NCI-H748 (cell line): Measurements from ENCODE around the gene KCNJ11.

Experiments
- DNase-seq: peaks from one replicate; lab custom pipeline; 2025; ENCODE audit not compliant: unreplicated experiment; lab: John Stamatoyannopoulos, UW

Gene KCNJ11

DNA sequence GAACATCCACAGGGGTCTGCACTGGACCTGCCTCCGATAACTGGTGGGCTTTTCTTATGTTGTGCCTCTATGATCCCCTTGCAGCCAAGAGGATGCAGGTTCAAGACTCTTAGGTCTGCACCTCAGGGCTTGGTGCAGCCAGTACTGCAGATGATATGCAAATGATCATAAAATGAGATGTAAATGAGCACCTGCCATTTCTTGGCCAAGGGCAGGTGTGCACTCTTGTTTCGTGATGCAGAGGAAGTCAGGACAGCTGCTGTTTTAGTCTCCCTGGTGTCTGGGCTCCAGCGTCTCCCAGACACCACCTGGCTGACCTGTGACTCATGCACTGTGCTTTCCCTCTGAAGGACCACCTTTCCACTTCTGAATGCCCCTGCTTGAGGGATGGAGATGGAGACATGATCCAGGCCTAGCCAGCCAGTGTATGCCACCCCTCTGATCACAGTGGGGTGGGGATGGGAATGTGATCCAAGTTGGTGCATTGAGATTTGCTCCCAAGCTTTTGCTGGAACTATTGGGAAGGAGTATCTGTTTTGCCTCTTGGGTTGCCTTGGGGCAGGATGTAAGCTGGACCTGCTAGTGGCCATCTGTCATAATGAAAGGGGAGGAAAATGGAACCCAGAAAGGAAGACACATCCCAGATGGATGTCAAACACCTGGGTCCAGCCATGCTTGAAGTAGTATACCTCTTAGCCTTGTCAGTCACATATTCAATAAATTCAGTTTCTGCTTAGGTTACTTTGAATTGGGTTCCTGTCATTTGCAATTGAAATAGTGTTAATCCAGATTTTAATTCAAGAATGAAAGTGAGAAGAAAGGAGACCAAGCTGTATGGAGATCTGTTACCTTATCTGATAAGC lies 3.3 kb upstream of the KCNJ11 start:
- DNase-seq, result peak; percentile 85

DNA sequence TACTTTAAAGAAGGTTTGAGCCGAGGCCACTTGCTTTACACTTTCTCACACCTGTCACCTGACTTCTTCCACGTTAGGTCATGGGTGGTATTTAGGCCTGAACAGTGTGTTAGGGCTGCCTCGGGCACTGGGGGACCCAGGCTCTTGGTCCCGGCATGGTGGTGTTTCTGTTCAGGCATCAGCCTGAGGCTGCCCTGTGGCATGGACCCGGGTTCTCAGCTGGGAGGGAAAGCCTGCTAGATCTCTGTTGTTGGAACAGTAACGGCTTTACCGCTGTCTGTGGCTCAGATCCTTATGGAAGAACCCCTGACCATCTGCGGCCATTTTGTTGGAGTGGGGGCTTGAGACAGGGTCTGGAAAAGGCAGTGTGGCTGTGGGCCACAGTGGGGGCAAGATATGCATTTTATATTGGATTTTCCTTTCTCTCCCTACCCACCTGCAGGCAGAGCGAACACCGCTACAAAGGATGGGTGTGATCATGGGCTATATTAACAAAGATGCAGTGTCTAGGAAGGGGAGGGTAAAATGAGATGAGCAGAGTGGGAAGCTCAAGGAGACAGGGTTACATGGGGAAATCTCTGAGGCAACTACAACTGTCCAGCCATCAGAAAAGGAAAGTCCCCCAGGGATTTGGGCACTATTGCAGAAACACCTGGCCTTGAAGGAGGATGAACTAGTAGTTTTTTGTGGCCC lies 1.6 kb upstream of the KCNJ11 start:
- peak; percentile 57 for DNase-seq

DNA sequence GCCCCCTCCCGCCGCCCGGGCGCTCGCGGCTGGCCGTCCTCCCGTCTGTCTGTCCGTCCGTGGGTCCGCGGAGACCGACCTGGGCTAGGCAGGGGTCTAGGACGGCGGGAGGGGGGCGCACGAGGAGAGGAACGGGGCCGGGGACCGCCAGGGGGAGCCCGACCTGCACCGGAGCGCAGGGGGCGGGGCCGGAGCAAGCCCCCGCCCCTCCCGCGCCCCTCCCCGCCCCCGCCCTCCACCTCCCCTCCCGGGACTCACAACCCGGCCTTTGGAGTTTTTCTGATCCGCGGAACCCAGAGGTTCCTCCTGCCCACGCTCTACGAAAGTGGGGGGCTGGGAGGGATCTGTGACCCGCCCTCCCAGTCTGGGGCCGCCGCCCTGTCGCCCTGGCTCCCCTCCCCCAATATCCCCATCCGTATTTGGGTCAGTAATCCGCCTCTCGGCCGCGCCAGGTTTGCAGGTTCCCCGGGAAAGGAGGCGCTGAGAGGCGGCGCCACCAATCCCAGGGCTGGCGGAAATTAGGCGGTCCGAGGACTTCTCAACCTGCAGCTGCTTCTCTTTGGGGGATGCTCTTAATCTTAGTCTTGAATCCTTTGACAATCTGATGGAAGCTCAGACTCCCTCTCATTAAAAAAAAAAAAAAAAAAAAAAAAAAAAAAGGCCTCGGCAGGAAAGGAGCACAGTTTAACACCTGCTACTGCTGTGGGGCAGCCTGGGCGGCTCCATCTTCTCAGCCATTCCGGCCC lies 925 bp upstream of the KCNJ11 start:
- DNase-seq, result peak; percentile 87

DNA sequence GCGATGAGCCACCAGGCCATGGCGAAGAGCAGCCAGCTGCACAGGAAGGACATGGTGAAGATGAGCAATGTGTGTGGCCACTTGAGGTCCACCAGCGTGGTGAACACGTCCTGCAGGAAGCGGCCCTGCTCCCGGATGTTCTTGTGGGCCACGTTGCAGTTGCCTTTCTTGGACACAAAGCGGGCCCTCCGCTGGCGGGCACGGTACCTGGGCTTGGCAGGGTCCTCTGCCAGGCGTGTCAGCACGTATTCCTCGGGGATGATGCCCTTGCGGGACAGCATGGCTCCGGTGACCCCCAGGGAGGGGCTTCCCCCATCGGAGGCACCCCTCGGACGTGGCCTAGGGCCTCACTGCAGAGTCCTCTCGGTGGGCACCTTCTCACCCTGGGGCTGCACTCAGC lies 648 bp downstream of the KCNJ11 start:
- no peak for DNase-seq

DNA sequence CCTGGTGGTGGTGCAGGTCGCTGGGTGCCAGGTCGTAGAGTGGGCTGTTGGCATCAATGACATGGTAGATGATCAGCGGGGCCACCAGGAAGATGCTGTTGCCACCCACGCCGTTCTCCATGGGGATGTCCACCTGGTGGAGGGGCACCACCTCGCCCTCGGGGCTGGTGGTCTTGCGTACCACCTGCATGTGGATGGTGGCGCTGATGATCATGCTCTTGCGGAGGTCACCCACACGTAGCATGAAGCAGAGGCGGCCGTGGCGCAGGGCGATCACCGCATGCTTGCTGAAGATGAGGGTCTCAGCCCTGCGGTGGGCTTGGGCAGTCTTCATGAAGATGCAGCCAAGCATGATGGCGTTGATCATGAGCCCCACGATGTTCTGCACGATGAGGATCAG lies 1.2 kb downstream of the KCNJ11 start:
- no peak for DNase-seq

DNA sequence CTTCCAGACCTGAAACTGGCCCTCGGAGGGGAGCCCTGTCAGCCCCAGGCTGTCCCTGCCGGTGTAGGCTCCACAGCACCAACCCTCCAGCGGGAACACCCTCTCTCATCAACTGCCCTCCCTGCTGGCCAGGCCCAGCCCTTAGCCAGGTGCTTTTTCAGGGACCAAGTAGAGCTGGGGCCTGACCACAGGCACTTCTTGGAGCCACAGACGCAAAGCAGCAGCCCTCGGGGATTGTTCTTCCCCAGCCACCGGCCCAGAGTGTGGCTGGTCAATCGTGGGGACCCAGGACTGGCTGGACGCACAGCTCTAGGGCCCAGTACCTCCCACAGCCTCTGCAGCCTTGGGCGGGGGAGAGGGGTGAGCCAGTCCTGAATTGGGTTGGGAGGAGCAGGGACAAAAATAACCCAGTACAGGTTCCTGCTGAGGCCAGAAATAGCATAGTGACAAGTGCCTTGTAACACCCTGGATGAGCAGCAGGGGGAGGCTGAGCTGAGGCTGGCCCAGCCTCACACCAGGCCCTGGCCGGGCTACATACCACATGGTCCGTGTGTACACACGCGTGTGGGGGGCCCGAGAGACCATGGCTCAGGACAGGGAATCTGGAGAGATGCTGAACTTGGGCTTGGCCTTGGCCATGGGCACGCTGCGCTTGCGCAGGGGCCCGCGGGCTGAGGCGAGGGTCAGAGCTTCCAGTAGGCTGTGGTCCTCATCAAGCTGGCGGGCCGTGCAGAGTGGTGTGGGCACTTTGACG lies 2.0 kb downstream of the KCNJ11 start:
- peak; percentile 67 for DNase-seq

DNA sequence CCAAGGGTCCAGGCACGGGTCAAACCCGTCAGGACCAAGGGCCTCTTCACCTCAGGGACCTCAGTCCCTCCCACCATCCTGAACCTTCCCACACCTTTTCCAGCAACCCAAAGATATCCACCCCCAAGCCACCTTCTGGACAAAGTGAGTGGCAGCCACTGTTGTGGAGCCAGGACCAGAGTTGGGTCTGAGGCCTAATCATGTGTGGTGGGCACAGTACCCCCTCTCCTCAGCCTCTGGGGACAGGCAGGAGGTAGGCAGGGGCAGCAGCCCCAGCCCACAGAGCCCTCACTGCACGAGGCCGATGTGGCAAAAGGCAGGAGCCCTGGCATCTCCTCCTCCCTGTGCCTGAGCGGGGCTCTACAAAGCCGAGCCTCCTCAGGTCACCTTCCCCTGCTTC lies 2.5 kb downstream of the KCNJ11 start:
- DNase-seq, result no peak

DNA sequence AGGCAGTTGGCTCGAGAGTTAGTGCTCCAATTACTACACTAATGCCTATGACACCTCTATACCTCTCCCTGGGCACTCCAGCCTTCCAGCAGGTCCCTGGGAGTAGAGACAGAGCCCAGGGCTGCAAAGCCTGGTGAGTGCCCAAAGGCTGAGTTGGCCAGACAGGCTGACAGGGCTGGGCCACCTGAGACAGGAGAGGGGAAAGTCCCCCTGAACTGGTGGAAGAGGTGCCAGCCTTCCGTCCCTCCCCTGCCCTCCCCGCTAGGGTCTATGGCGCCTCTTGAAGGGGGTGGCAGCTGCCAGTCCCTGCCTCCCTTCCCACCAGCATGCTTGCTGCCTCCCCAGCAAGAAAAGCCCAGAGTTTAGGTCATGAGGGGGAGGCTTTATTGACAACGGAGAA lies 3.0 kb downstream of the KCNJ11 start:
- DNase-seq, result no peak

DNA sequence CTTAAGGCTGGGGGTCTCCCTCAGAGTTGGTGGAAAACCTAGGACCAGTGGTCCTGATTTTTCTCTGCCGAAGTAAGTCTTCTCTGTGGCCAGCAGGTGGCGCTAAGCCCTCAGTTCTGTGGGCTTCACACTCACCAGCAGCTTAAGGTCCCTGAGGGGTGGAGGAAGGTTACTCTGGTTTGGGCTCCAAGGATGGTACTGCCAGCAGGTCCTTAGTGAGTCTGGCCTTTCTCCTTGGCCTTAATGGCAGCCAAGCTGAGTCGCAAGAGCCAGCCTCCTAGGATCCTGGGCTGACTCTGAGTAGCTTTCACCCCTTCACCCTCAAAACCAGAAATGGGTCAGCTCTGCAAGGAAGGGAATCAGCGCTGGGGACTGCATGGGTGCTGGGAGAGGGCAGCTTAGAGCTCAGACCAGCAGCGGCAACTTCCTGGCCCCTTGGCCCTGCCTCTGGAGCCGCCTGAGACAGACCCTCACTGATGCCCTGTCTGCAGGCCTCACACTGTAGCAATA lies 4.4 kb downstream of the KCNJ11 start:
- DNase-seq, result peak; percentile 85

DNA sequence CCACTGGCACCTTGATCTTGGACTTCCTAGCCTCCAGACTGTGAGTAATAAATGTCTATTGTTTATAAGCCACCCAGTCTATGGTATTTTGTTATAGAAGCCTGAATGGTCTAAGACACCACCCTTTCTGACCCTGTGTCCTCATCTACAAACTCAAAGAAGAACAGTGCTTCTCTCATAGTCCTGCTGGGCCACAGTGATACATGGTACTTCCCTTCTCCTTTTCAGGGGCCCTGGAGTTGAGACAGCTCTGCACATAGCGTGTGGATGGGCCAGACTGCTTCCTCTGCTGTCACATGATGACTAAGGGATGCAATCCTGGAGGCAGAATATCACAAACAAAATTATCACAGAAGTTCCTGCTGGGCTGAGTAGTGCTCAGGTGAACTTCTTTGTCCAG lies 5.0 kb downstream of the KCNJ11 start:
- DNase-seq, result no peak

DNA sequence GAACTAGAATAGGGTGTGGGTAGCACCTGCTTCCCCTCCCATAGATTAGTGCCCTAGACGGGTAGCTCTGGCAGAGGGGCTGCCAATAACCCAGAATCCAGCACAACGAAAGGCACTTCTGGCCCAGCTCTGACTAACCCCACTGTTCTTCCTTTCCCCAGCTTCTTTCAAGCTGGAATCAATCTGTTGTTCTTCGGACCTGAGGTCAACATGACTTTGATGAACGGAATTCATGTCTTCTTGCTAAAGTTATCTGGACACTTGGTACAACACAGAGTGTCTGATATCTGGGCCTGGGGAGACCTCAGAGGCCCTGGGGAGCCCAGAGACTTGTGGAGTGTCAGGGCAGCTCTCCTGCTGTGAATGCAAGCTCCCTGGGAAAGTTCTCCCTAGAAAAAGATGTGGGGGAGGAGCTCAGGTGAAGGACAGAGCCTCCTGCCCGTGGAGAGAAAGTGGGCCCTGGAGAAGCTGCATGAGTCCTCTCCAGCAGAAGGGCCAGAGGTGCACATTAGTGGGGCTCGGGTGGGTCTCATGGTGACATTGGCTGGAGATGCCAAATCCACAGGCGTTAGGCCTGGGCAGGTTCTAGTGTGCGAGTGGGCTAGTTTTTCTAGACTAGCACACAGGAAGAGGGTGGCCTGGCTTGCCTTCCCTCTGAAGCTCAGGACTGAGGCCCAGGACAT lies 6.3 kb downstream of the KCNJ11 start:
- no peak for DNase-seq

DNA sequence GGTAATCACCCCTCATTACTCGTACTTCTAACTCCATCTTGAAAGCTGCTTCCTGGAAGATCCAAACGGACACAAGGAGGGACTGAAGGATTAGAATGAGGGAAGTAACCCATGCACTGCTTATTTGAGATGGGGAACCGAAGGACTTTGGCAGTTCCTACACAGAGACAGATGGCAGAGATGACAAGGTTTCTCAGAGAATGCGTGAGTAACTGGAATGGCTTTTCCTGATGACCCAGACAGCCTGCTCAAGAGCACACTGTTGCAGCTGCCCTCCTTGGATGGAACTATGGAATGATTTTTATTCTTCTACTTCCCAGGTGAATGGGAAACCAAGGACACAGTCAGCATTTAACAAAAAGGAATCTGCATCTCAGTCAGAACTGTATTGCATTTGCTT lies 7.3 kb downstream of the KCNJ11 start:
- no peak for DNase-seq

DNA sequence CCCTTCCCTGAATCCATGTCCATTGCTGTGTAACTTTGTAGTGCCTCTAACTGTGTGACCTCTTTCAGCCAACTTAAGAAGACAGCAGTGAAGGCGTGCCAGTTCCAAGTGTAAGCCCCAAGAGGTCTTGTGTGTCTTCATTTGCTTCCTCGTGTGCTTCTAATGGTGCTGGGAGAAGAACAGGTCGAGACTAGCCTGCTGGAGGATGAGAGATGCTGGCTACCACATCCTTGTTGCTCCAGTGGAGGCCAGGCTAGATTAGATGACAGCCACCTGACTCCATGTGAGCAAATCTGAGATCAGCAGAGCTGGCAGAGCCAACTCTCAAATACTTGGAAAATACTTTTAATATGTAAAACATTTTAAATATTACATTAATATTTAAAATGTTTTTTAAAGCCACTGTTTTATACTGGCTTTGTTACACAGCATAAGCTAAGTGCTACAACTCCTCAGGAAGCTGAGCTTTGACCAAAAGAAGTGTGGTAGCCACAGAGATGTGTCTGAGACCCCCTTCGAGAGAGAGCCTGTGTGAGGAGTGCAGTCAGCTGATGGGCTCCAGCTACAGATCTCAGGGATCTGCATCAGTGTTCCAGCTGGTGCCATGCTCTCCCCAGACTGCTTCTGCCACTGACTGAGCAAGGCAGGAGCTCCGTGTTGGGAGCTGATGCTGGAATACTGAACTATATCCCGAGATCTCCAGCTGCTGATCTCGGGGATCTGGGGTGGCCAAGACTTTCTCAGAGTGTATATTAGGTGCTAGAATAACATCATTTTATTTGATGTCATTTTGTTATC lies 8.9 kb downstream of the KCNJ11 start:
- no peak for DNase-seq

DNA sequence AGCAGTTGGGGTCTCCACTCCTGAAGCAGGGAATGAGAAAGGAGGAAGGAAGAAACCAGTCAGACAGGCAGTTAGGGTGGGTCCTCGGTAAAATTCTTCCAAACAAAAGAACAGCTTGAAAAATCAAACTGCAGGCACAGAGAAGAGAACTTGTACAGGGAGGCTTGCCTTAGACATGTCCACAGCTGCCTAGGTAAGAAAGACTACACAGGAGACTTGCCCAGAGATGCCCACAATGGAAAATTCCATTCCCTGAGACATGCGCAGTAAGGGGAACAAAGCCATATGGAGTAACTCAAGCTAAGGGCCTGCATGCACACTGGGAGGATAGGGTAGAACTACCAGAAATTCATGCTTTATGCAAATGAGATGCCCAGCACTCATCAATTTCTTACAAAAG lies 9.8 kb downstream of the KCNJ11 start:
- DNase-seq, result no peak

DNA sequence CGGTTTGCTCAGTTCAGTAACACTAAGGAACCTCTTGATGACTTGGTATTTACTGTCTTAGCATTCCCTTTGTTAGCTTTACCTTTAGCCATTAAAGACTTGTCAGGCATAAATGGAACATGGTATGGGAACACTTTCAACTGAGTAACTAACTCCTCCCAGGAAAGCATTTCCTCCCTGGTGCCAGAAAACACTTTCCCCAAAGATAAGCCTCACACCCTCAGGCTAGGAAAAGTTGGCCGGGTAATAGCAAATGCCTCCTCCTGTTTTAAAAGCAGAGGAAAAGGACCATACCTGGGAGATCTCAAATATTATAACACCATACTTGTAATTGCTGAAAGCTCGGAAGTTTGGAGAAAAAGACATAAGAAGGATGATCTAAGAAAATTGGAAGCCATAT lies 12.0 kb downstream of the KCNJ11 start:
- DNase-seq, result no peak

DNA sequence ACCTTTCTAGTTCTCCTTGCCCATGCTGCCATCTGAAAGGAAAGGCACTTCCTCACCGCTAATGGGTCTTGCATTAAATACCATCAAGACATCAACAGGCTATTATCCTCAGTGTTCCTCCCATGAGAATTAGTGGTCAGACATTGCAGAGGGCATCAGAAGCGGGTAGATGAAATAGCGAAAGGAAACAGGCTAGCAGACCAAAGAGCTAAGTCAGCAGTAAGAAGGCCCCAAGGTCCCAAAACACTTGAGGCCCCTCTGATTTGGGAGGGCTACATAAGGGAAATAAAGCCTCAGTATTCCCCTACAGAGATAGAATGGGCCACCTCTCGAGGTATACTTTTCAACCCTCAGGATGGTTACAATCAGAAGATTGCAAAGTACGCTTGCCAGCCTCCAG lies 12.9 kb downstream of the KCNJ11 start:
- DNase-seq, result no peak

DNA sequence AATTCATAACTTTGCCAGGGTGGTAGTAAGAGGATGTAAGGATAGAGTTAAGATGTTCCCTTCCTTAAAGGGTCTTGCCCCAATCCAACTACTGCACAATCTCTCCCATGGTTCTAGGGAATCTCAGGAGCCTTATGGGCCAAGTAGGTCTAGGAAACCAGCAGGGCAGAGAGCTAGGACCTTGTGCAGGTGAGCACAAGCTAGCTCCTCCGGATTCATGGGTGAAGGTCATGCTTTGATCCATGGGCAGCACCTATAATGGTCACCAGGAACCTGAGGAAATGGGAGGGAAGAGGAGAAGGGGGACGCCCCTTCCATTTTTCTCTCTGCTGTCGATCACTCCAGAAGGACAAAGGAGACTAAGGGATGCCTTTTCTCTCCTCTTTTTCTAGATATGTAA lies 16.8 kb downstream of the KCNJ11 start:
- peak; percentile 51 for DNase-seq

DNA sequence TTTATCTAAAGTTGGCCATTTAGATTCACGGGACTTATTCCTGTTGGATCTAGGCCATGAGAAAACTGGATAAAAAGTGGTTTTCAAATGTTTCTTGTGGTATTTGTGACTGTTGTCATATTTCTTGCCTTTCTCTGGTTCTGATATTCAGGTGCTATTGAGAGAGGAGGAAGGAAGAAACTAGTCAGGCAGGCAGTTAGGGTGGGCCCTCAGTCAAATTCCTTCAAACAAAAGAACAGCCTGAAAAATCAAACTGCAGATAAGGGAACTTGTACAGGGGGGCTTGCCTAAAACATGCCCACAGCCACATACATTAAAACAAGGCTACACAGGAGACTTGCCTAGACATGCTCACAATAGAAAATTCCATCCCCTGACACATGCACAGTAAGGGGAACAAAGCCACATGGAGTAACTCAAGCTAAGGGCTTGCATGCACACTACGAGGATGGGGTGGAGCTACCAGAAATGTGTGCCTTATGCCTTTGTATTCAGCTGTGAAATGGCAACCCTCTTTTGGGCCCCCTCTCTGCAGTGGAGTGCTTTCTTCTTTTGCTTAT lies 18.7 kb downstream of the KCNJ11 start:
- no peak for DNase-seq

DNA sequence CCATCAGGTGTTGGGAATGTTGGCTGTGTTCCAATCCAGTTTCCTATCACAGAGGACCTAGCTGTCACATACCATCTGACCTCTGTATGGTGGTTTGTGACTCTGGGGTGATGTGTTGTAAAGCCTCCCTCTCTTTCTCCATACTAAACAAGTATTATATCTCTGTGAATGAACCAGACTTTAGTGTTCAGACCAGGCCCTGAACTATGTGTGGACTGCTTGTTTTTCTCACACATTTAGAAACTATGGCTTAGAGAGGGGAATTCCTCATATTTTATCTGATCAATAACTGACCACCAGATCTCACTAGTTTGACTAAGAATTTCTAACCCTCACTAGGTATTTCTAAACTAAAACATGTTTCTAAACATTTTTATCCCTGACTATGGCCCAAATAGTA lies 19.4 kb downstream of the KCNJ11 start:
- no peak for DNase-seq
